Endothelial cell of umbilical vein (primary cell): ENCODE results near the gene SMPX.

Experiments
- CTCF ChIP-seq, 2 donors: IDR thresholded peaks; 1 replicate in 1 of 2; 2 replicates in 1 of 2; pipeline ENCODE4 v1.5.1; 2011; ENCODE audit warnings: low read length in 2 of 2, mild to moderate bottlenecking in 2 of 2, moderate library complexity in 2 of 2, control low read depth in 1 of 2, inconsistent platforms in 1 of 2, low read depth in 1 of 2; ENCODE audit not compliant: insufficient read depth in 1 of 2; ENCODE audit errors: extremely low read depth in 1 of 2
- EZH2 ChIP-seq: IDR thresholded peaks from 2 replicates; pipeline ENCODE4 v1.6.1; 2012; ENCODE audit warnings: borderline replicate concordance, low read depth, mild to moderate bottlenecking, moderate library complexity, low read length, inconsistent platforms; ENCODE audit not compliant: severe bottlenecking
- POLR2A ChIP-seq: IDR thresholded peaks from 2 replicates; pipeline ENCODE4 v1.6.1; 2012; ENCODE audit warnings: low read depth, mild to moderate bottlenecking, control low read depth, low read length

GRCh38 chrX:21779095-21779494 lies 21.2 kb upstream of the SMPX start:
- TF ChIP-seq EZH2, result no peak
- TF ChIP-seq CTCF (IDR thresholded peaks at IDR 0.05; ENCODE audit: extremely low read depth in 1 of 2, insufficient read depth in 1 of 2, low read depth in 1 of 2, low read length in 2 of 2), result no peak
- no peak for TF ChIP-seq POLR2A
